ENCODE data around the gene FAM222A. TPM values are rescaled to one million over a fixed set of nuclear protein-coding genes. Genes with fewer than 3 reads are reported as not detected.
A peak's percentile ranks its signal among the peaks of the same experiment; 100 is the strongest.

The FAM222A gene
- total RNA-seq = 3.1 TPM

GRCh38 chr12:109713187-109714070, at the start of gene FAM222A:
Gene FAM222A (plus strand): TSS chr12:109713825. CDS start chr12:109744147, 30,322 bp downstream.
- DNase-seq = peak; percentile 98

- DNase-seq = no peak
Measured at GRCh38 chr12:109664402-109664801, 49.2 kb upstream of the FAM222A start.

GRCh38 chr12:109666068-109666467, 47.6 kb upstream of the FAM222A start:
- no peak for DNase-seq

DNA sequence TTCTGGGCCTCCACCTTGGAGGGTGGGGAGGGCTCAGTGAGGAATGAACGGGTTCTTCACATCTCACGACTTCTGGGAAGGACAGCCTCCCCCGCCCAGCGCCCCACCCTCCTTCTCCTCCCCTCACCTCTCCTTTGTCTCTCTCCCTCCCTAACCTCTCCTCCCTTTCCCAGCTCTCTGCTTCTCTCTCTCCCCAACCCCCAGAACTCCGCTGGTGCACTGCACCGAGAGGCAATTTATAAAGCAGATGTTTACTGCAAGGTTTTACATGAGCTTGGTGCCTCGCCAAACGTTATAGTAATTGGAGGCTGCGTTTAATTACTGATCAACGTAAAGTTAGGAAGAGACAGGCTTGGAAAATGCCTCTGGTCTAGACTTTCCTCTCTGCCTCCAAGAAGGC, 42.9 kb upstream of the FAM222A start:
- DNase-seq = peak; percentile 70

DNA sequence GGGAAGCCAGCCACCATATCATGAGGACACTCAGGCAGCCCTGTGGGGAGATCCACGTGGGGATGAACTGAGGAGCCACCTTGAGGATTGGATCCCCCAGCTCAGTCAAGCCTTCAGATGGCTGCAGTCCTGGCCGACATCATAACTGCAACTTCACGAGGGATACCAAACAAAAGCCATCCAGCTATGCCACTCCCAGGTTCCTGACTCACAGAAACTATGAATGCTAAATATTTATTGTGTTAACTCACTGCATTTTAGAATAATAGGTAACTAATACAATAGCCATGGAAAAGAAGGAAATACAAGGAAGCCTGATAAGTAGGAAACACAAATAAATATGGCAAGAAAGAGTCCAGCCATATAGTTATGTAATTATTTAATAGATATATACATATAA, 42.1 kb upstream of the FAM222A start:
- DNase-seq = no peak

GRCh38 chr12:109673379-109673778, 40.2 kb upstream of the FAM222A start:
- no peak for DNase-seq

DNA sequence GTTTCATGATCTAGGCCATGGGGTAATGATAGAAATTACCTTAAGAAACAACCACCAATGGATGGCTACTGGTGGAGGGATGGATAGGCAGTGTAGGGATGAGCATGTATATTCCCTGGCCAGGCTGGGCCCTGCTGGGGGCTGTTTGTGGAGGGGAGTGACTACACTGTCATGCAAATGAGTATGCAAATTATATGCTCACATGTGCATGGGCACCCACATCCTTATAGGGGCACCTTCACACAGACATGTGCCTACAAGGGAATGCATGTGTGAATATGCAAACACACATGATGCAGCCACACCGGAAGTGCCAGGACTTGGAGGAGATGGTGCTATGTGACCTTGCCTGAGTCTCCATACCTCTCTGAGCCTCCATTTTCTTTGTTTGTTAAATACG, 39.7 kb upstream of the FAM222A start:
- DNase-seq = no peak

- DNase-seq = no peak
Measured at GRCh38 chr12:109675411-109675810, 38.2 kb upstream of the FAM222A start.

DNA sequence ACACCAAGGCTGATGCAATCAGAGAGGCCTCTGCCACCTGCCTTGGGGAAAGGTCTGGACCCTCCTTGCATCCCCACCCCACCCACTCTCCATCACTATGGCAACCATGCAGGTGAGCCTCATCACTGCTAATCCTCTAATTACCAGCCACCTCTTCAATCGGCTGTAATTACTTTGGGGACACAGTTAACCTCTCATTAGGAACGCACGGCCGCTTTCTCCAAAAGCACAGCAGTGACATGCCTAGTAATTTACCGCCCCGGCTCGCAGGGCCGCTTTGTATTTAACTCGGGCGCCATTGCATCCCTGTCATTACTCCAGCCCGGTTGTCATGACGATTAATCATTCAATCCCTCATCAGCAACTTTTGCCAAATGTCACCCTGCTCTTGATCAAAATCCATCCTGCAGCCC, 36.3 kb upstream of the FAM222A start:
- no peak for DNase-seq

- DNase-seq = peak; percentile 18
Measured at GRCh38 chr12:109678719-109679118, 34.9 kb upstream of the FAM222A start.

DNA sequence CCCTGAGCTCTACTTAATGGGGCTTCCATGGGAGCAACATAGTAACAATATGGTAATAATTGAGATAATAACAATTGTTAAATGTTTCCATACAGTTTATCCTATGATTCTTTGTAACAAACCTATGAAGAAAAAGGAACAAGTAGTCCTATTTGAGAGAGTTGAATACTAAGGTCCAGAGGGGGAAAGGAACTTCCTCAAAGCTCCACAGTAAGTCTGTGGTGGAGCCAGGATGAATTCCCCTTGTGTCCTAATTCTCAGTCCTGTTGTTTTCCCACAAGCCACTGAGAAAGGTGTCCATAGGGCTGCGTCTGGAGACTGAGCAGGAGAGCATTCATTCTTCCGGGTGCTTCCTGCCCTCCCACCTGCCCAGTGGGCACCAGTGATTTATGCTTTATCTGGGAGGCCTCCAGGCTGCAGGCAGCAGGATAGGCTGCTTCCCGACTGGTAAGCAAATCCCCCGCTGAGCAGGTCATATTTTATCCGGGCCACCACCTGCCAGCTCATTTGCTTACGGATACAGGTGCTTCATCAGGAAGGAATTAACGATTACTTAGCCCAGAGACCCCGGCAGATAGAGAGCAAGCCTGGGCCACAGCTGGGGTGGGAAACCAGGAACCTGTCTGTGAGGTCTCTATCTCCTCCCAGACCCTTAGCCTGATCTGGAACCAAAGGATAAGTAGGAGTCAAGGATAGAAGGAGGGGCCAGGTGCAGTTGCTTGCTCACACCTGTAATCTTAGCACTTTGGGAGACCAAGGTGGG, 33.9 kb upstream of the FAM222A start:
- no peak for DNase-seq

- DNase-seq = no peak
Measured at GRCh38 chr12:109680264-109681005, 33.2 kb upstream of the FAM222A start.

DNA sequence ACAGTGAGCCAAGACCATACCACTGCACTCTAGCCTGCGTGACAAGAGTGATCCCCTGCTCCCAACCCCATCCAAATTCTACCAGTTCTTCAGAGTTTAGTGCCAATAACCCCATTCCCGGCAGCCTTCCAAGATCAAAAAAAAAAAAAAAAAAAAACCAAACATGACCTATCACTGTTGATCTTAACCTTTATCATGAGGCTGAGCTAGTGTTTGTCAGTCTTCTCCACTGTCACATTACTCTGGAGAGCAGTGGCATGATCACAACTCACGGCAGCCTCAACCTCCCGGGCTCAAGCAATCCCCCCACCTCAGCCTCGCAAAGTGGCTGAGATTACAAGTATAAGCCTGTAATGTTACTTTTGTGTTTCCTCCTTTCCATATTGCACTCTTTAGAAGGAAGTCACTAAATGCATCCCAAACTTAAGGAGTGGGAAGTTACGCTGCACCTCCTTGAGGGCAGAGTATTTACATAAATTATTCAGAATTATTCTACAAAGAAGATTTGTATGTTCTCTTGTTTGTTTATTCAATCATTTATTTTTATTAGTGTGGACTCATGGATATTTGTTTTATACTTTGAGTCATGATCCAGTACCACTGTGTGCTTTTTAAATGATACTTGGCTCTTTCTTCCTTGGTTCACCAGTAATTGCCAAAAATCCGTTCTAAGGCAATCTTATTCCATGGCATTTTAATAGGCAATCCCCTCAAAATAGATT, 31.5 kb upstream of the FAM222A start:
- no peak for DNase-seq

GRCh38 chr12:109682708-109683060, 30.9 kb upstream of the FAM222A start:
- no peak for DNase-seq

DNA sequence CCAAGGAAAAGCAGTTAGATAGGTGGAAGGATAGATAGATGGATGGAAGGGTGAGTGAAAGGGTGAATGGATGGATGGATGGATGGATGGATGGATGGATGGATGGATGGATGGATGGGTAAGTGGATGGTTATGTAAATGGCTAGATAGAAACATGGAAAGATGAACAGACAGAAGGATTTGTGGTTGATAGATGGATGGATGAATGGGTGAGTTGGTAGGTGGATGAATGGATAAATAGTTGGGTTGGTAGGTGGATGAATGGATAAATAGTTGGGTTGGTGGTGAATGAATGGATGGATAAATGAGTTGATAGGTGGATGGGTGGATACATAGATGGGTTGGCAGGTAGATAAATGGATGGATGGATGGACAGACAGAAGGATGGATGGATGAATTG, 30.3 kb upstream of the FAM222A start:
- DNase-seq = no peak

GRCh38 chr12:109685574-109686447, 27.8 kb upstream of the FAM222A start:
- no peak for DNase-seq

GRCh38 chr12:109686523-109686922, 27.1 kb upstream of the FAM222A start:
- DNase-seq = no peak

DNA sequence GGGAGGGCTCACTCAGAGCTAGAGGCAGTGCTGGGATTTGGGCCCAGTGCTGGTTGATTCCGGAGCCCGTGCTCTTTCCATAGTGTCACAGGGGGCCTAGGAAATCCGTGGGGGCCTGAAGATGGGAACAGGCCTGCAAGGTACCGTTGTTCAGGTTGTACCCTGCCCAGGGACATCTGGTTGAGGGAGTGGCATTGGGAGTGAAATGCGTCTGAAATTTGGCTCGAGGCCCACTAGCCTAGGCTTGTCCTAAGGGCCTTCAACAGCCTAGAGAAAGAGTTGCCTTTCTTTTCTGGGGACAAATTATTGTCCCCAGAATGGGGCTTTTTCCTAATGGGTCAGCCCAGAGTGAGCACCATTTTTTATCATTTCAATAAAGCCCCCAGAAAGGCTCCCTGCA, 26.4 kb upstream of the FAM222A start:
- DNase-seq = no peak

DNA sequence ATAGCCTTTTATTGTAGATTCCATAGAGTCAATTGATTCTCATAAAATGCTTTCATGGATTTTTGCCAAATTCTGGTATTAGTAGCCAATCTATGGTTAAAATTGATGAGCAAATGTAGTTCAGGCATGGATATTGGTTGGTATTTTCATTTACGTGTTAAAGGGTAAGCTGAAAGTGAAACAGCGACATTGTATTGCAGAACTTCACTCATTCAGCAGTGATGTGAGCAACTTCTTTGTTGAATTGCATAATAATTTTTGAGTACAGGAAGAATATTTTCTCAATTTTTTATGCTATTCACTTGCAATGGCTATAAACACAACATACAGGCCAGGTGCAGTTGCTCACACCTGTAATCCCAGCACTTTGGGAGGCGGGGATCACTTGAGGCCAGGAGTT, 24.2 kb upstream of the FAM222A start:
- no peak for DNase-seq

- no peak for DNase-seq
Measured at GRCh38 chr12:109693160-109693559, 20.5 kb upstream of the FAM222A start.
